GM19035 (cell line): Measurements from ENCODE around the gene LRRC55.

Source experiments
- ATAC-seq: cut with Tn5 transposase; IDR thresholded peaks from one replicate; pipeline ENCODE4 v1.9.1; 2021; ENCODE audit not compliant: unreplicated experiment

Gene LRRC55

GRCh38 chr11:57233702-57234101 is 51.9 kb downstream of the LRRC55 start:
- ATAC-seq = no peak

- no peak for ATAC-seq
Measured at GRCh38 chr11:57235761-57236703, 54.3 kb downstream of the LRRC55 start.

- no peak for ATAC-seq
Measured at GRCh38 chr11:57237204-57237681, 55.5 kb downstream of the LRRC55 start, which contains the start of gene APLNR. Gene APLNR, minus strand, starts transcription at chr11:57237250. Its CDS starts 246 bp downstream, at chr11:57237004.

- no peak for ATAC-seq
Measured at GRCh38 chr11:57239348-57239747, 57.6 kb downstream of the LRRC55 start.

- no peak for ATAC-seq
Measured at GRCh38 chr11:57240007-57240406, 58.3 kb downstream of the LRRC55 start.

- ATAC-seq = no peak
Measured at GRCh38 chr11:57240757-57241156, 59.0 kb downstream of the LRRC55 start.
